Measurements from ENCODE around the gene NR5A2. TPM values are rescaled to one million over a fixed set of nuclear protein-coding genes. Genes with fewer than 3 reads are reported as not detected.

Gene NR5A2
- total RNA-seq, result 1 to 10 TPM; 2.3 to 4.4 TPM
- polyA plus RNA-seq (ENCODE audit: insufficient read depth, low read depth, low replicate concordance), result 1.3 TPM
- long read RNA-seq, donor 1, result 0 reads
- long read RNA-seq, donor 2, result 0 reads

DNA sequence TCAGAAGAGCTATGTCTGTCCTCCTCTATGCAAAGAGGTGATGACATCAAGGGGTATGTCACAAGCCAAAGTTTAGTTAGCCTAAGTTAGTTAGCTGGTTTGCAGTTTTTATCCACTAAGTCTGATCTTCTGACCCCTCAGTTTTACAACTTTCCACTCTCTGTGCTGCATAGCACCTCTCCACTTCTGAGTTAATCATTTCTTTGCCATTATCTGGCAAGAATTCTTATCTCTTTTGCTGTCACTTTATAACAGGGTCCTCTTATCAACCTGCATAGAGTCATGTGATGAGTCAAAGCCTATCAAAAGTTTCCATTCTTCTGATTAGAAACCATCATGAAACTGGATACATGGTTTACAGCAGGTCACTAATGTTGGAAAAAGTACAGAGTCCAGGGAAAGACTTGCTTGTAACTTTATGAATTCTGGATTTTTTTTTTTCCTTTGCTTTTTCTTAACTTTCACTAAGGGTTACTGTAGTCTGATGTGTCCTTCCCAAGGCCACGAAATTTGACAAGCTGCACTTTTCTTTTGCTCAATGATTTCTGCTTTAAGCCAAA, at the start of gene NR5A2:
Gene NR5A2, plus strand, starts transcription at position 447 of the 560 bp plus-strand sequence. CDS start 138 bp downstream, outside the sequence.
- Histone ChIP-seq H3K27ac (no peak within 1 kb of the TSS), H3K9me3 (no peaks in the 10 kb centered on the region), H3K4me3 (no peak within 1 kb of the TSS), H3K27me3 (no peaks in the 10 kb centered on the region), H3K36me3 (ENCODE audit: low read depth, missing control alignments) (no peaks in the 10 kb centered on the region), H3K4me1 (no peaks in the 10 kb centered on the region)
- no peak for DNase-seq
- intact Hi-C loops (cut with DNase I; ENCODE audit: low total_unique reads), result no loop called here
- TF ChIP-seq, protein P1, sequence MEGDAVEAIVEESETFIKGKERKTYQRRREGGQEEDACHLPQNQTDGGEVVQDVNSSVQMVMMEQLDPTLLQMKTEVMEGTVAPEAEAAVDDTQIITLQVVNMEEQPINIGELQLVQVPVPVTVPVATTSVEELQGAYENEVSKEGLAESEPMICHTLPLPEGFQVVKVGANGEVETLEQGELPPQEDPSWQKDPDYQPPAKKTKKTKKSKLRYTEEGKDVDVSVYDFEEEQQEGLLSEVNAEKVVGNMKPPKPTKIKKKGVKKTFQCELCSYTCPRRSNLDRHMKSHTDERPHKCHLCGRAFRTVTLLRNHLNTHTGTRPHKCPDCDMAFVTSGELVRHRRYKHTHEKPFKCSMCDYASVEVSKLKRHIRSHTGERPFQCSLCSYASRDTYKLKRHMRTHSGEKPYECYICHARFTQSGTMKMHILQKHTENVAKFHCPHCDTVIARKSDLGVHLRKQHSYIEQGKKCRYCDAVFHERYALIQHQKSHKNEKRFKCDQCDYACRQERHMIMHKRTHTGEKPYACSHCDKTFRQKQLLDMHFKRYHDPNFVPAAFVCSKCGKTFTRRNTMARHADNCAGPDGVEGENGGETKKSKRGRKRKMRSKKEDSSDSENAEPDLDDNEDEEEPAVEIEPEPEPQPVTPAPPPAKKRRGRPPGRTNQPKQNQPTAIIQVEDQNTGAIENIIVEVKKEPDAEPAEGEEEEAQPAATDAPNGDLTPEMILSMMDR (IDR thresholded peaks at IDR 0.05), result no peak
- TF ChIP-seq POLR2A (IDR thresholded peaks at IDR 0.05), result no peak
- WGBS, 2 donors, result 54 to 72% methylated on average over 1 of the region's 1 CpG

DNA sequence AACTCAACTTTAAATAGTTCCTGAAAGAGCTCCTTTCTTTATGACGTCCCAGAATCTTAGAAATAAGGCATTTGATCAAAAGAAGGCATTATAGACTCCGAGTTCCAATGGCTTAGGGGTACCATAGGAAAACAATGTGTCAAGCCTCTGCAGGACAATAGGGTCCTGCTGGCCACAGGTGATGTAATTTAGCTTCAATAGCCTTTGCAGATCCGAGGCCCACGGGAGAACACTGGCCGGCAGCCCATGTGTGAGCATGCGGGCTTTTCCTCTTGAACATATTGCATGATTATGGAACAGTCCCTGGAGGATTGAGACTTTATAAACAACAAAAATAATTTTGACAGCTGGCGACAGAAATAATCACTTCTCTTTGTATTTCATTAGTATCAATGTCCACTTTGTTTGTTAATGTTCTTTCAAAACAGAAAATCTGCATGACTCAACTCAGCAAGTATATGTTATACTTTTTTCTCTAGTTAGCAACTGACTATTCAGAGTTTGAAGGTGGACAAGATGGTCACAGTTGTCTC, 49.0 kb upstream of the NR5A2 start:
- 63 to 72% methylated on average over 7 of the region's 7 CpGs for WGBS, 2 donors
- intact Hi-C loops (cut with DNase I; ENCODE audit: low total_unique reads), result no loop called here
- no peak overlapping the region for H3K4me3 ChIP-seq
- H3K4me1 ChIP-seq, result peaks cover 7% of the 10 kb centered on the region
- no peak for DNase-seq
- H3K27me3 ChIP-seq, result no peaks in the 10 kb centered on the region
- no peak overlapping the region for H3K27ac ChIP-seq
- no peak for TF ChIP-seq POLR2A (IDR thresholded peaks at IDR 0.05)
- TF ChIP-seq, protein P1 (IDR thresholded peaks at IDR 0.05), result no peak
- no peaks in the 10 kb centered on the region for H3K9me3 ChIP-seq
- no peaks in the 10 kb centered on the region for H3K36me3 ChIP-seq (ENCODE audit: low read depth, missing control alignments)

DNA sequence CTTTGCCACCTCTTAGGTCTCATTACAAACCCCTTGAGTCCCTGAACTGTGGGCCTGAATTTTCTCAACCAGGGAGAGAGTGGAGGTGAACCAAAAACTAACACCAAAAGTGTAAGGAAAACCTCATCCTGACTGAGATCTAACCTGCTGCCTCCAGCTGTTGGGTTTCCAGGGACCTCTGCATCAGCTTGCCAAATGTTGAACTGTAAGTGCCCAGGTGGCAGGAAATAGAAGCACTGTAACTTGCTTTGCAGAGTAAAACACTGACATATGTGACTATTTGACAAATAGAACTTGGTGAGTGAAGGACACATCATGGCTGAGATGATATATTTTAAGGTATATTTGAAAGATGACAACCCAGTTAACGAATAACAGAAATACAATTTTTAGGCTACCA, 48.4 kb upstream of the NR5A2 start:
- Histone ChIP-seq H3K4me3 (no peak overlapping the region), H3K36me3 (ENCODE audit: low read depth, missing control alignments) (no peaks in the 10 kb centered on the region), H3K27ac (no peak overlapping the region), H3K27me3 (no peaks in the 10 kb centered on the region), H3K4me1 (peaks cover 7% of the 10 kb centered on the region), H3K9me3 (no peaks in the 10 kb centered on the region)
- no peak for DNase-seq
- TF ChIP-seq, protein P1 (IDR thresholded peaks at IDR 0.05), result no peak
- TF ChIP-seq POLR2A (IDR thresholded peaks at IDR 0.05), result no peak
- 90 to 94% methylated on average over 1 of the region's 1 CpG for WGBS, 2 donors
- intact Hi-C loops (cut with DNase I; ENCODE audit: low total_unique reads), result no loop called here

DNA sequence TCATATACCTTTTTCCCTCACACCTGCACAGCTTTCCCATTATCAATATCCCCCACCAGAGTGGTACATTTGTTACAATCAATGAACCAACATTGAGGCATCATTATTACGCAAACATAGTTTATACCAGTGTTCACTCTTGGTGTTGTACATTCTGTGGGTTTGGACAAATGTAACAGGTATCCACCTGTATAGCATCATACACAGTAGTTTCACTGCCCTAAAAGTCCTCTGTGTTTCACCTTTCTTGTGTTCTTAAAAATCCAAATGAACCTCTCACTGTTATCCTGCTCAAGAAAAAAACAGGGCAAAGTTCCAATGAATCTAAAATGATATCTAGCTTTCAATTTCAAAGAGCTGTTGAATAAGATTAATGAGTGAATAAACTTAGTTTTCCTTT, 45.9 kb upstream of the NR5A2 start:
- intact Hi-C loops (cut with DNase I; ENCODE audit: low total_unique reads), result no loop called here
- no peak for DNase-seq
- no peak overlapping the region for H3K4me3 ChIP-seq
- WGBS, 2 donors, result 92 to 98% methylated on average over 1 of the region's 1 CpG
- peaks cover 3% of the 10 kb centered on the region for H3K4me1 ChIP-seq
- no peaks in the 10 kb centered on the region for H3K9me3 ChIP-seq
- H3K27ac ChIP-seq, result no peak overlapping the region
- no peaks in the 10 kb centered on the region for H3K27me3 ChIP-seq
- TF ChIP-seq, protein P1 (IDR thresholded peaks at IDR 0.05), result no peak
- TF ChIP-seq POLR2A (IDR thresholded peaks at IDR 0.05), result no peak
- H3K36me3 ChIP-seq (ENCODE audit: low read depth, missing control alignments), result no peaks in the 10 kb centered on the region

DNA sequence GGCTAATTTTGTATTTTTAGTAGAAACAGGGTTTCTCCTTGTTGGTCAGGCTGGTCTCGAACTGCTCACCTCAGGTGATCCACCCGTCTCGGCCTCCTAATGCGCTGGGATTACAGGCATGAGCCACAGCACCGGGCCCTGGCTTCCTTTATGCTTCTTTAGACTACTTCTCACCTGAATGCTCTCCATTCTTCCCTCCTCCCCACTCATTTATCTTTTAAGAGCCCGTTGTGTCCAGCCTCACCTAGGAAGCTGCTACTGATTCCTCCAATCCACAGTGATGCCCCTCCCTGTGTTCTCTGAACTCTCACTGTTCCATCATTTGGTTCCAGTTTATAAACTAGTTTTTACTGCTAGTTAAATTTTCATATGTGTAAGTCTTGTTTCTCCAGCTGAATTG, 44.9 kb upstream of the NR5A2 start:
- no peak for DNase-seq
- WGBS, 2 donors, result 80 to 92% methylated on average over 6 of the region's 6 CpGs
- no peaks in the 10 kb centered on the region for H3K9me3 ChIP-seq
- intact Hi-C loops (cut with DNase I; ENCODE audit: low total_unique reads), result no loop called here
- no peak overlapping the region for H3K4me3 ChIP-seq
- H3K27me3 ChIP-seq, result no peaks in the 10 kb centered on the region
- no peak overlapping the region for H3K27ac ChIP-seq
- no peak for TF ChIP-seq POLR2A (IDR thresholded peaks at IDR 0.05)
- TF ChIP-seq, protein P1 (IDR thresholded peaks at IDR 0.05), result no peak
- H3K4me1 ChIP-seq, result no peaks in the 10 kb centered on the region
- H3K36me3 ChIP-seq (ENCODE audit: low read depth, missing control alignments), result no peaks in the 10 kb centered on the region
